ENCODE measurements around the gene AARS2.

Gene AARS2

DNA sequence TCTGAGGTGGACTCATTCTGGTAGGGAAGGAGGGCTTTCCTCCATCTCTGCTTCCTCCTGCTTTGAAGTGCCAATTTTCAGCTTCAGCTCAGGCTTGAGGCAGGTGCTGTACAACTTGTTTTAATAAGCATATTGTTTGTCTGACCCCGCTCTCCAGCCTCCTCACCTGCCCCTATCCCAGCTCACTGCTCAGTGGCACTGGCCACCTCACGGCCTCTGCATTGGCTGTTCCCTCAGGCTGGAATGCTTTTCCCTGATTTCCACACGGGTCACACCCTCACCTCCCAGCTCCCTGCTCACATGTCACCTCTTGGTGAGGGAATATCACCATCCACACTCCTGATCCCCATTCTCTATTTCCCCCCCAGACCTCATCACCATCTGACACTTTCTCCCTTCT lies 14.3 kb downstream of the AARS2 start:
- Histone ChIP-seq H3K9ac (no peak overlapping the region), H3K36me3 (ENCODE audit: control insufficient read depth, insufficient read depth, low read length) (no peaks in the 10 kb centered on the region), H3K27ac (no peak overlapping the region), H3K4me2 (ENCODE audit: low read length) (no peak overlapping the region), H2AFZ (no peak overlapping the region), H3K27me3 (ENCODE audit: control insufficient read depth, insufficient read depth, low read length) (no peaks in the 10 kb centered on the region), H3K4me1 (no peaks in the 10 kb centered on the region), H3K9me3 (ENCODE audit: control insufficient read depth, low read length) (no peaks in the 10 kb centered on the region), H3K4me3 (ENCODE audit: low read depth, low read length) (no peak overlapping the region), H3K79me2 (no peaks in the 10 kb centered on the region)
- TF ChIP-seq, protein P1, sequence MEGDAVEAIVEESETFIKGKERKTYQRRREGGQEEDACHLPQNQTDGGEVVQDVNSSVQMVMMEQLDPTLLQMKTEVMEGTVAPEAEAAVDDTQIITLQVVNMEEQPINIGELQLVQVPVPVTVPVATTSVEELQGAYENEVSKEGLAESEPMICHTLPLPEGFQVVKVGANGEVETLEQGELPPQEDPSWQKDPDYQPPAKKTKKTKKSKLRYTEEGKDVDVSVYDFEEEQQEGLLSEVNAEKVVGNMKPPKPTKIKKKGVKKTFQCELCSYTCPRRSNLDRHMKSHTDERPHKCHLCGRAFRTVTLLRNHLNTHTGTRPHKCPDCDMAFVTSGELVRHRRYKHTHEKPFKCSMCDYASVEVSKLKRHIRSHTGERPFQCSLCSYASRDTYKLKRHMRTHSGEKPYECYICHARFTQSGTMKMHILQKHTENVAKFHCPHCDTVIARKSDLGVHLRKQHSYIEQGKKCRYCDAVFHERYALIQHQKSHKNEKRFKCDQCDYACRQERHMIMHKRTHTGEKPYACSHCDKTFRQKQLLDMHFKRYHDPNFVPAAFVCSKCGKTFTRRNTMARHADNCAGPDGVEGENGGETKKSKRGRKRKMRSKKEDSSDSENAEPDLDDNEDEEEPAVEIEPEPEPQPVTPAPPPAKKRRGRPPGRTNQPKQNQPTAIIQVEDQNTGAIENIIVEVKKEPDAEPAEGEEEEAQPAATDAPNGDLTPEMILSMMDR (IDR thresholded peaks at IDR 0.05), result no peak

DNA sequence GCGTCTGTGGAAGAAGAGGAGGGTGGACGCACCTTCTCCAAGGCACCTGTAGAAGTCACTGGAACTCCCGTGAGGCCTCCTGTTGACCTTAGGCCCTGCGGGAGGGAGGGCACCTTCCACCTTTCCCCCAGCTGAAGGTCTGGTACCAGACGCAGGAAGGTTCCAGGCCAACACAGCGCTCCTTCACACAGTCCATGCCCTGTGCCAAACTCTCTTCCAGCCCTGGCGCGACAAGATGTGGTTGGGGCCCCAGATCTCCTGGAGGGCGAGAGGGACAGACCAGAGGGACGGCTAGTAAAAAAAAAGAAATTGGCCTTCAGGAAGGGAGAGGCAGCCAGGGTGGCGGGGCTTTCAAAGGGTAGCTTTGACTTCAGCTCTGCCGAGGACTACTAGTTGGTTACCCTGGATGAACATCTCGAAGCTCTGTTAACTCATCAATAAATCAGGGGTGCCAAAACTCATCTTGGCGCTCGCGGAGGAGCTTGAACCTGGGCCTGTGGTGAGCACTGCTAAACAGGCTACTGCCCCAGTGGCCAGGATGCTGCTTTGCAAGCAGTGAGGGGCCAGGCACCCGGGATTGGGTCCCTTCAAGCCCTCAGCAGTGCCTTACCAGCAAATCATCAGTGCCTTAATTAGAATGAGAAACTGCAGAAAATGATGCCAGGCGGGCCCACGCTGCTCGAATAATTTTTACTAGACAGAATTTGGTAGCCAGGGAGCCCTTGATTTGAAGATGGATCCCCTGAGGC lies 14.9 kb downstream of the AARS2 start:
- Histone ChIP-seq H3K36me3 (ENCODE audit: control insufficient read depth, insufficient read depth, low read length) (no peaks in the 10 kb centered on the region), H3K4me2 (ENCODE audit: low read length) (peak overlapping the region; percentile 64), H3K9ac (no peak overlapping the region), H3K4me3 (ENCODE audit: low read depth, low read length) (peak overlapping the region; percentile 48), H3K27me3 (ENCODE audit: control insufficient read depth, insufficient read depth, low read length) (no peaks in the 10 kb centered on the region), H2AFZ (peak overlapping the region; percentile 83), H3K79me2 (no peaks in the 10 kb centered on the region), H3K4me1 (no peaks in the 10 kb centered on the region), H3K27ac (no peak overlapping the region), H3K9me3 (ENCODE audit: control insufficient read depth, low read length) (no peaks in the 10 kb centered on the region)
- TF ChIP-seq, protein P1 (IDR thresholded peaks at IDR 0.05), result no peak

DNA sequence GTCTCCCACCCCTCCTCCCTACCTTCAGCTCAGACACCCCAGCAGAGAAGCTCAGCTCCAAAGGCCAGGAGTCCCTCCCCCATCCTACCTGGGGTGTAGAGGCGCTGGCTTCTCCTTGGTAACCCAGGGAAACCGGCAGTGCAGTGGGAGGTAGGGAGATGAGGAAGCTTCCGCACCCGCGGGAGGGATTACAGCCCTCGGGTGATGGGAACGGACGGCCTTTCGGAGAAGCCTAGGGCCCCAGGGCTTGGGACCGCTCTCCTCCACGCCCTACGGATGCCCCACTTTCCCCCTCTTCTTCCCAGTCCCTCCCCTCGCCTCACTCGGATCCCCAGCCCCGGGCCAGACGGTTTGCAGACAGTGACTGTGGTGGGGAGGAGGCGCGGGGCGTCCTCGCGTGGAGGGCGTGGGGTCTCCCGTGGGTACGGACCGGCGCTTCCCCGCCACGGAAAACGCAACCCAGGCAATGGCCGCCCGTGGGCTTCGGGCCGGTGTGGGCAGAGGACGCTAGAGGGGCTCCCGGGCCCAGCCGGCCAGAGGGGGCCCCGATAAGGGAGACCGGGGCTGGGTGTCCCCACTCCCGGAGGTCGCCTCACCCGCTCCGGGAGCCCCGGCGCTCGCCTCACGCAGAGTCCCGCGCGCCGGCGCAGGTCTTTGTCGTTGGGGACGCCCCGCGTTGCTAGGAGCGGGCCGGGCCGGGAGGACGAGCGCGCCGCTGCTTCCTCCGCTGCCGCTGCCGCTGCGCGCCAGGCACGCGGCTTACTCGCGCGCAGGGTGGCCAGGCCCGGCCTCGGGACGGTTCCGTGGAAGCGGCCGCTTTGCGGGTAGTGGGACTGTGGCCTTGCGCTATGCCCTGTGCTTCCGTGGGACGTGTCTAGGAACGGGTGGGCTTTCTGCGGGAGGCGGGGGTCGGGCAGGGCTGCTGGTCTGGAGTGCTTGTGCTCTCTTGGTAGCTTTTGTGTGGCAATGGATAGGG lies 15.8 kb downstream of the AARS2 start:
- no peaks in the 10 kb centered on the region for H3K79me2 ChIP-seq
- H3K27me3 ChIP-seq (ENCODE audit: control insufficient read depth, insufficient read depth, low read length), result no peaks in the 10 kb centered on the region
- no peak overlapping the region for H3K27ac ChIP-seq
- no peak overlapping the region for H3K9ac ChIP-seq
- peak overlapping the region; percentile 64 for H3K4me2 ChIP-seq (ENCODE audit: low read length)
- no peaks in the 10 kb centered on the region for H3K9me3 ChIP-seq (ENCODE audit: control insufficient read depth, low read length)
- peak overlapping the region; percentile 48 for H3K4me3 ChIP-seq (ENCODE audit: low read depth, low read length)
- H3K36me3 ChIP-seq (ENCODE audit: control insufficient read depth, insufficient read depth, low read length), result no peaks in the 10 kb centered on the region
- no peaks in the 10 kb centered on the region for H3K4me1 ChIP-seq
- TF ChIP-seq, protein P1 (IDR thresholded peaks at IDR 0.05), result no peak
- peak overlapping the region; percentile 83 for H2AFZ ChIP-seq

DNA sequence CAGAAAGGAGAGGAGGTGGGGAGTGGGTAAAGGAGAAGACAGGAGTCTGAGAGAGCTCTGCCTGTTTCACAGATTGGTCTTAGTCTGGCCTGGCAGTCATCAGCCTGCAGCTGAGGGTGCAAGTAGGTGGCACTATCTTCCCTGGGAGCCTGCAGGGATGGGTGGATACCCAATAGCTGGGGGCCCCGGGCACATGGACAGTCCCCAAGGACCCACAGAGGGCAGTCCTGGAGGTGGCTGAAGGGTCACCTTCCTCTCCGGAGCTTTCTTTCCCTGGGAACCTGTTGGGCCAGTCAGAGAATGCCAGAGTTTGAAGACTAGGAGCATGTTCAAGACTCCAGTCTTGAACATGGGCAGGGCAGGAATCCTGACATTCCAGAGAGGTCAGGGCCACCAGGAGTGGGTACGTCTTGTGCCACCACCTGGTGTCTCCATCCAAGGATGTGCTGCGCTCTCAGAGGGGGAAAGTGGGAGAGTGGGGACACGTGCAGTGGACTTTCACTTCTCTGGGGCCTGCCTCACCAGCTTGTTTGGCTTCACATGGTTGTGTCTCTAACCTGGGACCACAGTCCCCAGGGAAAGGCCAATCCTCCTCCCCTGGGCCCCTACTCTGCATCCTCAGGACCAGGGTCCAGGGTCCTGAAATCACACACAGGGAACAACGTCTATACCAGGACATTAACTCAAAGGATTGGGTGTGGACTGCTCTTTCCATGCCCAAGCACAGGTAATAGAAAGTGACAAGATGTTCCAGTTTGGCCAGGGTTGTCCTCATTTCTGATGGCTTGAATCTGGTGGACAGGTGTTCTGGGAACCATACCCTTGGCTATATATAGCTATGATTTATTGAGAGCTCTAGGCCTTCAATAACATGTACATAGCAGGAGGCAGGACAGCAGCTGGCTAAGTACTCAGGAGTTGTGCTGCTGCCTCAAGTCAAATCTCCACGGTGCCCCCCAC lies 18.0 kb downstream of the AARS2 start:
- H3K4me1 ChIP-seq, result no peaks in the 10 kb centered on the region
- H2AFZ ChIP-seq, result no peak overlapping the region
- no peaks in the 10 kb centered on the region for H3K36me3 ChIP-seq (ENCODE audit: control insufficient read depth, insufficient read depth, low read length)
- H3K9me3 ChIP-seq (ENCODE audit: control insufficient read depth, low read length), result no peaks in the 10 kb centered on the region
- H3K9ac ChIP-seq, result no peak overlapping the region
- H3K4me3 ChIP-seq (ENCODE audit: low read depth, low read length), result no peak overlapping the region
- TF ChIP-seq, protein P1 (IDR thresholded peaks at IDR 0.05), result no peak
- no peak overlapping the region for H3K27ac ChIP-seq
- H3K79me2 ChIP-seq, result no peaks in the 10 kb centered on the region
- no peak overlapping the region for H3K4me2 ChIP-seq (ENCODE audit: low read length)
- H3K27me3 ChIP-seq (ENCODE audit: control insufficient read depth, insufficient read depth, low read length), result no peaks in the 10 kb centered on the region
